SHP77 treated with DMSO at 0.1 percent for 48 hours (cell line): Measurements from ENCODE around the gene ROGDI.

Experiments used
- DNase-seq: peaks from one replicate; lab custom pipeline; 2025; lab: John Stamatoyannopoulos, UW

ROGDI gene

GRCh38 chr16:4801962-4802658 lies at the start of gene ROGDI:
Gene ROGDI (minus strand): TSS chr16:4802633. CDS start chr16:4802571, 62 bp downstream.
- DNase-seq: peak; percentile 54

- DNase-seq: no peak
Measured at GRCh38 chr16:4850211-4850610, 47.8 kb upstream of the ROGDI start.

- no peak for DNase-seq
Measured at GRCh38 chr16:4847774-4848587, 45.5 kb upstream of the ROGDI start.

- peak; percentile 85 for DNase-seq
Measured at GRCh38 chr16:4846901-4847773, 44.7 kb upstream of the ROGDI start, which contains the start of the genes GLYR1 and UBN1. Gene GLYR1 (minus strand): TSS chr16:4847288. CDS start chr16:4847265, 23 bp downstream. Gene UBN1 (plus strand): TSS chr16:4847481. CDS start chr16:4852918, 5,437 bp downstream.

- no peak for DNase-seq
Measured at GRCh38 chr16:4846503-4846900, 44.1 kb upstream of the ROGDI start.

- no peak for DNase-seq
Measured at GRCh38 chr16:4840984-4841383, 38.6 kb upstream of the ROGDI start.

GRCh38 chr16:4839942-4840341 lies 37.5 kb upstream of the ROGDI start:
- no peak for DNase-seq

GRCh38 chr16:4837733-4838501 lies 35.5 kb upstream of the ROGDI start:
- DNase-seq: no peak

- no peak for DNase-seq
Measured at GRCh38 chr16:4836727-4837126, 34.3 kb upstream of the ROGDI start.

GRCh38 chr16:4833584-4833983 lies 31.2 kb upstream of the ROGDI start:
- DNase-seq: no peak

- DNase-seq: no peak
Measured at GRCh38 chr16:4832698-4833343, 30.4 kb upstream of the ROGDI start.

- no peak for DNase-seq
Measured at GRCh38 chr16:4831616-4832015, 29.2 kb upstream of the ROGDI start.

- no peak for DNase-seq
Measured at GRCh38 chr16:4830408-4830807, 28.0 kb upstream of the ROGDI start.

- DNase-seq: no peak
Measured at GRCh38 chr16:4828567-4829321, 26.3 kb upstream of the ROGDI start.

GRCh38 chr16:4826980-4827379 lies 24.5 kb upstream of the ROGDI start:
- DNase-seq: no peak

GRCh38 chr16:4826526-4826925 lies 24.1 kb upstream of the ROGDI start:
- DNase-seq: no peak

- DNase-seq: no peak
Measured at GRCh38 chr16:4825196-4825595, 22.8 kb upstream of the ROGDI start.

- DNase-seq: no peak
Measured at GRCh38 chr16:4820652-4821051, 18.2 kb upstream of the ROGDI start.

- no peak for DNase-seq
Measured at GRCh38 chr16:4814542-4815173, 12.2 kb upstream of the ROGDI start.

GRCh38 chr16:4814046-4814445 lies 11.6 kb upstream of the ROGDI start:
- no peak for DNase-seq
